SK-N-SH (cell line): Measurements from ENCODE around the gene RAB30. TPM values are rescaled to one million over a fixed set of nuclear protein-coding genes. Genes with fewer than 3 reads are reported as not detected.

Source experiments
- CTCF ChIA-PET: fragments of 300-600, 350-600 bp; formaldehyde crosslinking; extraction: SDS; loops from one replicate; lab custom pipeline; 2021; lab: Yijun Ruan, JAX
- POLR2A ChIA-PET: fragments of 350-600 bp; sonication (Branson Sonifier 250); formaldehyde crosslinking; extraction: SDS; loops from one replicate; lab custom pipeline; 2020; ENCODE audit warnings: antibody characterized with exemption, inconsistent platforms; lab: Yijun Ruan, JAX
- DNase-seq: peaks from one replicate; pipeline ENCODE4 v3.0.0; 2012
- H2AFZ ChIP-seq: fragments of 200-600 bp; sonication (generic); 2 replicates; pipeline ENCODE4 v1.8.1; 2016; ENCODE audit warnings: antibody characterized with exemption, mild to moderate bottlenecking, low read depth
- H3F3A ChIP-seq: fragments of 200-600 bp; sonication (generic); replicated peaks from 2 replicates; pipeline ENCODE3; 2016; ENCODE audit warnings: antibody characterized with exemption, mild to moderate bottlenecking; ENCODE audit not compliant: insufficient read depth
- H3K27ac ChIP-seq, 2 experiments: fragments of 200-500 bp in 1 of 2; fragments of 200-600 bp in 1 of 2; sonication (Bioruptor generic) in 1 of 2; sonication (generic), shearing (Covaris generic) in 1 of 2; 2 replicates each; pipeline versions ENCODE4 v1.5.1 to v1.6.1; 2014 to 2016; ENCODE audit warnings: low read depth in 2 of 2, inconsistent platforms in 1 of 2, low read length in 1 of 2, mild to moderate bottlenecking in 1 of 2, mixed read lengths in 1 of 2
- H3K27me3 ChIP-seq: fragments of 200-600 bp; sonication (generic), shearing (Covaris generic); 2 replicates; pipeline ENCODE4 v1.6.1; 2016; ENCODE audit warnings: mixed run types; ENCODE audit not compliant: insufficient read depth
- H3K36me3 ChIP-seq, 2 experiments: fragments of 200-500 bp in 1 of 2; fragments of 200-600 bp in 1 of 2; sonication (Bioruptor generic) in 1 of 2; sonication (generic) in 1 of 2; replicated peaks in 1 of 2; 2 replicates each; pipeline versions ENCODE3 to v1.5.1; 2014 to 2016; ENCODE audit warnings: low read length in 1 of 2, mild to moderate bottlenecking in 1 of 2; ENCODE audit not compliant: insufficient read depth in 2 of 2, control insufficient read depth in 1 of 2
- H3K4me1 ChIP-seq, 2 experiments: fragments of 200-500 bp in 1 of 2; fragments of 200-600 bp in 1 of 2; sonication (Bioruptor generic) in 1 of 2; sonication (generic), shearing (Covaris generic) in 1 of 2; 2 replicates each; pipeline versions ENCODE4 v1.5.1 to v1.6.1; 2014 to 2016; ENCODE audit warnings: low read depth in 1 of 2, low read length in 1 of 2, mixed run types in 1 of 2; ENCODE audit not compliant: insufficient read depth in 2 of 2, control insufficient read depth in 1 of 2
- H3K4me2 ChIP-seq: fragments of 200-600 bp; sonication (generic), shearing (Covaris generic); 2 replicates; pipeline ENCODE4 v1.6.1; 2017; ENCODE audit warnings: mixed run types
- H3K4me3 ChIP-seq, 2 experiments: fragments of 200-500 bp in 1 of 2; fragments of 200-600 bp in 1 of 2; sonication (Bioruptor generic) in 1 of 2; sonication (generic), shearing (Covaris generic) in 1 of 2; 2 replicates each; pipeline versions ENCODE4 v1.5.1 to v1.8.1; 2014 to 2016; ENCODE audit warnings: low read depth in 2 of 2, inconsistent platforms in 1 of 2, low read length in 1 of 2, mild to moderate bottlenecking in 1 of 2, mixed read lengths in 1 of 2, moderate library complexity in 1 of 2
- H3K79me2 ChIP-seq: fragments of 200-600 bp; sonication (generic); 2 replicates; pipeline ENCODE4 v1.8.1; 2017; ENCODE audit warnings: mild to moderate bottlenecking; ENCODE audit not compliant: insufficient read depth
- H3K9ac ChIP-seq: fragments of 200-600 bp; sonication (generic); 2 replicates; pipeline ENCODE4 v1.6.1; 2017; ENCODE audit warnings: mixed run types
- H3K9me2 ChIP-seq: fragments of 200-600 bp; sonication (generic); 2 replicates; pipeline ENCODE4 v1.6.1; 2017; ENCODE audit warnings: mixed run types
- H3K9me3 ChIP-seq: fragments of 200-600 bp; sonication (generic); 2 replicates; pipeline ENCODE4 v1.6.1; 2017; ENCODE audit warnings: mixed run types, mild to moderate bottlenecking, moderate library complexity
- H4K20me1 ChIP-seq: fragments of 200-600 bp; sonication (generic); 2 replicates; pipeline ENCODE4 v1.6.1; 2017; ENCODE audit warnings: mild to moderate bottlenecking, mixed run types; ENCODE audit not compliant: insufficient read depth
- ELF1 ChIP-seq: IDR thresholded peaks from 2 replicates; pipeline ENCODE4 v1.4.0; 2012
- FOXJ3 ChIP-seq: sonication (generic); formaldehyde crosslinking; IDR thresholded peaks from 2 replicates; pipeline ENCODE4 v1.5.1; 2020; ENCODE audit warnings: mild to moderate bottlenecking, missing genetic modification reagents
- FOXM1 ChIP-seq: IDR thresholded peaks from 2 replicates; pipeline ENCODE4 v1.4.0; 2012; ENCODE audit warnings: low read depth, mild to moderate bottlenecking
- MEF2A ChIP-seq: IDR thresholded peaks from 2 replicates; pipeline ENCODE4 v1.4.0; 2012; ENCODE audit warnings: low read depth, borderline replicate concordance
- NFIC ChIP-seq: IDR thresholded peaks from 2 replicates; pipeline ENCODE4 v1.4.0; 2012; ENCODE audit warnings: borderline replicate concordance
- RCOR1 ChIP-seq: fragments of 150-350 bp; IDR thresholded peaks from 2 replicates; pipeline ENCODE4 v1.6.1; 2017; ENCODE audit warnings: antibody characterized with exemption, low read length
- SMC3 ChIP-seq: IDR thresholded peaks from 2 replicates; pipeline ENCODE4 v1.6.1; 2012; ENCODE audit warnings: low read depth, low read length, improper control_type of control experiment
- TEAD4 ChIP-seq: IDR thresholded peaks from 2 replicates; pipeline ENCODE4 v1.4.0; 2012; ENCODE audit warnings: mild to moderate bottlenecking, borderline replicate concordance; ENCODE audit not compliant: insufficient read depth
- WGBS: methylation state at CpG from one replicate; pipeline ENCODE4 v1.1.6; 2017; ENCODE audit warnings: low lambda C conversion rate; 5-methylcytosine and 5-hydroxymethylcytosine counted together
- polyA plus RNA-seq, 3 experiments: library from polyadenylated mRNA; depleted of rRNA; stranded (reverse); fragments of >200 nt; gene quantifications; 2 replicates each; pipeline ENCODE4 v1.2.3, GENCODE V29; 2012
- TF ChIP-seq, protein P1 (sequence below): fragments of 150-350 bp; IDR thresholded peaks from 2 replicates; pipeline ENCODE4 v1.6.1; 2017; ENCODE audit warnings: antibody characterized with exemption, low read length, low read depth, borderline replicate concordance
- TF ChIP-seq, protein P2 (sequence below): IDR thresholded peaks from 2 replicates; pipeline ENCODE4 v1.6.1; 2012; ENCODE audit warnings: mild to moderate bottlenecking, low read depth, low read length, moderate library complexity
- TF ChIP-seq, protein P3 (sequence below): IDR thresholded peaks from 2 replicates; pipeline ENCODE4 v1.4.0; 2012; ENCODE audit warnings: low read depth, borderline replicate concordance
- TF ChIP-seq, protein P4 (sequence below): fragments of 150-350 bp; IDR thresholded peaks from 2 replicates; pipeline ENCODE4 v1.6.1; 2016; ENCODE audit warnings: mild to moderate bottlenecking, low read depth, low read length

RAB30 gene
- polyA plus RNA-seq, 1 of the 3 experiments (the other 2 are of a cell fraction) = 3.3 TPM

DNA sequence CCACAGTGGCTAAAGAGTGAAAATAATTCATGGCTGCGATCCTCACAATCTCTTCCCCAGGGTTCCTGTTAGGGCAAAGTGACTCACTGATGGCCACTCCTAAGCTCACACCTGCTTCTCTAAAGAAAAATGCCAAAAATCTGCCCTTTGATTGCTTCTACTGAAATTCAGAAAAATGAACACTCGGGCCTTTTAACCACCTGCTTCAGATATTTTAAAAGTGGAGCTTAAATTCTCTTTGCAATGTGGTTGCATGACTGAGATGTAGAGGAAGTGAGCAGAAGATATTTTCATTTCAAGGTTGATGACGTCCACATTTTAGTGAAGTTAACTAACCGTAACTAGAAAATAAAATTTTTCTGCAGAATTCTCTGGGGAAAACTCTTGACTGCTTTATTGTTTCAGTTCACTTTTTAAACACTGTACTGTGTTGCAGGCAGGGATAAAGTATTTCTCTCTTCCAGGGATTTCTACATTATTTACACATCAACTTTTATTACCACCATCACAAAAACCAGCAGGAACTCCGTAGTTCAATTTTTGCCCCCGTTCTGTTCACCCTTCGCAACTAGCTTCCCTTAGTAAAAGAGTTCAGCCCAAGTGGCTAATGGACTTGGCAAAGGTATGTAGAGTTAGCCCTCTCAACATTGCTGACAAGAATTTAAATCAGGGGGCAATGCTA, 8.5 kb downstream of the RAB30 start:
- Histone ChIP-seq H3K27me3 (no peaks in the 10 kb centered on the region), H3K36me3 (no peaks in the 10 kb centered on the region), H3K27ac (no peak overlapping the region), H3K9me2 (no peaks in the 10 kb centered on the region), H3F3A (peaks cover 3% of the 10 kb centered on the region), H3K9me3 (no peaks in the 10 kb centered on the region; the same call in 1 of the 2 replicates), H3K4me2 (no peak overlapping the region), H3K9ac (no peak overlapping the region), H3K4me1 (no peaks in the 10 kb centered on the region), H4K20me1 (no peaks in the 10 kb centered on the region), H2AFZ (no peak overlapping the region), H3K4me3 (no peak overlapping the region), H3K79me2 (peaks cover 92% of the 10 kb centered on the region)
- TF ChIP-seq, protein P1, sequence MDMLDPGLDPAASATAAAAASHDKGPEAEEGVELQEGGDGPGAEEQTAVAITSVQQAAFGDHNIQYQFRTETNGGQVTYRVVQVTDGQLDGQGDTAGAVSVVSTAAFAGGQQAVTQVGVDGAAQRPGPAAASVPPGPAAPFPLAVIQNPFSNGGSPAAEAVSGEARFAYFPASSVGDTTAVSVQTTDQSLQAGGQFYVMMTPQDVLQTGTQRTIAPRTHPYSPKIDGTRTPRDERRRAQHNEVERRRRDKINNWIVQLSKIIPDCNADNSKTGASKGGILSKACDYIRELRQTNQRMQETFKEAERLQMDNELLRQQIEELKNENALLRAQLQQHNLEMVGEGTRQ = no peak
- TF ChIP-seq NFIC (no peak), TEAD4 (no peak), RCOR1 (no peak), FOXJ3 (CRISPR knock-in tag) (no peak), FOXM1 (no peak), MEF2A (no peak), SMC3 (no peak), ELF1 (no peak)
- TF ChIP-seq, protein P2, sequence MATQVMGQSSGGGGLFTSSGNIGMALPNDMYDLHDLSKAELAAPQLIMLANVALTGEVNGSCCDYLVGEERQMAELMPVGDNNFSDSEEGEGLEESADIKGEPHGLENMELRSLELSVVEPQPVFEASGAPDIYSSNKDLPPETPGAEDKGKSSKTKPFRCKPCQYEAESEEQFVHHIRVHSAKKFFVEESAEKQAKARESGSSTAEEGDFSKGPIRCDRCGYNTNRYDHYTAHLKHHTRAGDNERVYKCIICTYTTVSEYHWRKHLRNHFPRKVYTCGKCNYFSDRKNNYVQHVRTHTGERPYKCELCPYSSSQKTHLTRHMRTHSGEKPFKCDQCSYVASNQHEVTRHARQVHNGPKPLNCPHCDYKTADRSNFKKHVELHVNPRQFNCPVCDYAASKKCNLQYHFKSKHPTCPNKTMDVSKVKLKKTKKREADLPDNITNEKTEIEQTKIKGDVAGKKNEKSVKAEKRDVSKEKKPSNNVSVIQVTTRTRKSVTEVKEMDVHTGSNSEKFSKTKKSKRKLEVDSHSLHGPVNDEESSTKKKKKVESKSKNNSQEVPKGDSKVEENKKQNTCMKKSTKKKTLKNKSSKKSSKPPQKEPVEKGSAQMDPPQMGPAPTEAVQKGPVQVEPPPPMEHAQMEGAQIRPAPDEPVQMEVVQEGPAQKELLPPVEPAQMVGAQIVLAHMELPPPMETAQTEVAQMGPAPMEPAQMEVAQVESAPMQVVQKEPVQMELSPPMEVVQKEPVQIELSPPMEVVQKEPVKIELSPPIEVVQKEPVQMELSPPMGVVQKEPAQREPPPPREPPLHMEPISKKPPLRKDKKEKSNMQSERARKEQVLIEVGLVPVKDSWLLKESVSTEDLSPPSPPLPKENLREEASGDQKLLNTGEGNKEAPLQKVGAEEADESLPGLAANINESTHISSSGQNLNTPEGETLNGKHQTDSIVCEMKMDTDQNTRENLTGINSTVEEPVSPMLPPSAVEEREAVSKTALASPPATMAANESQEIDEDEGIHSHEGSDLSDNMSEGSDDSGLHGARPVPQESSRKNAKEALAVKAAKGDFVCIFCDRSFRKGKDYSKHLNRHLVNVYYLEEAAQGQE = no peak
- TF ChIP-seq, protein P3, sequence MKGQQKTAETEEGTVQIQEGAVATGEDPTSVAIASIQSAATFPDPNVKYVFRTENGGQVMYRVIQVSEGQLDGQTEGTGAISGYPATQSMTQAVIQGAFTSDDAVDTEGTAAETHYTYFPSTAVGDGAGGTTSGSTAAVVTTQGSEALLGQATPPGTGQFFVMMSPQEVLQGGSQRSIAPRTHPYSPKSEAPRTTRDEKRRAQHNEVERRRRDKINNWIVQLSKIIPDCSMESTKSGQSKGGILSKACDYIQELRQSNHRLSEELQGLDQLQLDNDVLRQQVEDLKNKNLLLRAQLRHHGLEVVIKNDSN = no peak
- TF ChIP-seq, protein P4, sequence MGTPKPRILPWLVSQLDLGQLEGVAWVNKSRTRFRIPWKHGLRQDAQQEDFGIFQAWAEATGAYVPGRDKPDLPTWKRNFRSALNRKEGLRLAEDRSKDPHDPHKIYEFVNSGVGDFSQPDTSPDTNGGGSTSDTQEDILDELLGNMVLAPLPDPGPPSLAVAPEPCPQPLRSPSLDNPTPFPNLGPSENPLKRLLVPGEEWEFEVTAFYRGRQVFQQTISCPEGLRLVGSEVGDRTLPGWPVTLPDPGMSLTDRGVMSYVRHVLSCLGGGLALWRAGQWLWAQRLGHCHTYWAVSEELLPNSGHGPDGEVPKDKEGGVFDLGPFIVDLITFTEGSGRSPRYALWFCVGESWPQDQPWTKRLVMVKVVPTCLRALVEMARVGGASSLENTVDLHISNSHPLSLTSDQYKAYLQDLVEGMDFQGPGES = no peak
- ChIA-PET POLR2A (no interaction called here), CTCF (interaction anchor here (1.5 kb wide), 1 partner anchor 8 kb away, joined by 4 read pairs; the partner anchor contains the start of gene RAB30)
- WGBS = 79% methylated on average over 7 of the region's 7 CpGs
- no peak for DNase-seq
